Type B pancreatic cell (in vitro differentiated cells): Measurements from ENCODE around the gene EGFLAM. TPM values are rescaled to one million over a fixed set of nuclear protein-coding genes. Genes with fewer than 3 reads are reported as not detected.

Source experiments
- DNase-seq: peaks from one replicate; pipeline ENCODE4 v3.0.0; 2021; ENCODE audit warnings: mixed read lengths; ENCODE audit not compliant: unreplicated experiment; ENCODE audit errors: extremely low spot score
- H3K27ac Mint-ChIP-seq: 2 replicates; pipeline ENCODE4 v1.8.0; 2021; ENCODE audit warnings: mild to moderate bottlenecking, mixed read lengths
- H3K27me3 Mint-ChIP-seq: 2 replicates; pipeline ENCODE4 v1.8.0; 2021; ENCODE audit warnings: mixed read lengths
- H3K36me3 Mint-ChIP-seq: 2 replicates; pipeline ENCODE4 v1.8.0; 2021; ENCODE audit warnings: mixed read lengths
- H3K4me1 Mint-ChIP-seq: one replicate; pipeline ENCODE4 v1.8.0; 2021; ENCODE audit warnings: mixed read lengths; ENCODE audit not compliant: unreplicated experiment
- H3K4me3 Mint-ChIP-seq: 2 replicates; pipeline ENCODE4 v1.8.0; 2021; ENCODE audit warnings: mild to moderate bottlenecking, mixed read lengths
- H3K9me3 Mint-ChIP-seq: 2 replicates; pipeline ENCODE4 v1.8.0; 2021; ENCODE audit warnings: mixed read lengths
- total RNA-seq: library from RNA; stranded (reverse); gene quantifications from 2 replicates; pipeline ENCODE4 v1.2.1, GENCODE V29; 2021; ENCODE audit warnings: low replicate concordance
- TF ChIP-seq, protein P1 (sequence below): fragments of 200-600 bp; sonication (generic); conservative IDR thresholded peaks from 2 replicates; pipeline ENCODE4 v1.5.0; 2021; ENCODE audit warnings: antibody characterized with exemption, mild to moderate bottlenecking

EGFLAM gene
- total RNA-seq, 1 donor from 2014 or later = 4.8 TPM

DNA sequence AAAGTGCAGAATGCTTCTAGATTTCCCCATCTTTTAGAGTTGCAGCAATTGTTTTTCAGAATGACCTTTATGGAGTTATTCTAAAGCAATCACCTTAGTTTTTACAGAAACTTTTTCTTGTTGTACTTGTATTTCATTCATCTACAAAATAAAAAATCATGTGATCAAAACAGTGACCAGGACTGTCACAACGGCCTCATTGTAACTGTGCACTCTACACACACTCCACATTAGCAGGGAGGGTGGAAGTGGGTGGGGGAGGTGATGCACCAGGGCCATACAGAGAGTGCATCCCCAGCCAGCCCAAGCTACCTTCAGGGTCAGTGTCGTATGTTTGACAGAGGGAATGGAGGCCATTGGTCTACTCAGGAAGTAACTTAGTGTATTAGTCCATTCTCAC, 26.9 kb downstream of the EGFLAM start:
- no peaks in the 10 kb centered on the region for H3K9me3 Mint-ChIP-seq
- H3K4me3 Mint-ChIP-seq = no peak overlapping the region
- no peak overlapping the region for H3K27ac Mint-ChIP-seq
- no peak for DNase-seq
- TF ChIP-seq, protein P1, sequence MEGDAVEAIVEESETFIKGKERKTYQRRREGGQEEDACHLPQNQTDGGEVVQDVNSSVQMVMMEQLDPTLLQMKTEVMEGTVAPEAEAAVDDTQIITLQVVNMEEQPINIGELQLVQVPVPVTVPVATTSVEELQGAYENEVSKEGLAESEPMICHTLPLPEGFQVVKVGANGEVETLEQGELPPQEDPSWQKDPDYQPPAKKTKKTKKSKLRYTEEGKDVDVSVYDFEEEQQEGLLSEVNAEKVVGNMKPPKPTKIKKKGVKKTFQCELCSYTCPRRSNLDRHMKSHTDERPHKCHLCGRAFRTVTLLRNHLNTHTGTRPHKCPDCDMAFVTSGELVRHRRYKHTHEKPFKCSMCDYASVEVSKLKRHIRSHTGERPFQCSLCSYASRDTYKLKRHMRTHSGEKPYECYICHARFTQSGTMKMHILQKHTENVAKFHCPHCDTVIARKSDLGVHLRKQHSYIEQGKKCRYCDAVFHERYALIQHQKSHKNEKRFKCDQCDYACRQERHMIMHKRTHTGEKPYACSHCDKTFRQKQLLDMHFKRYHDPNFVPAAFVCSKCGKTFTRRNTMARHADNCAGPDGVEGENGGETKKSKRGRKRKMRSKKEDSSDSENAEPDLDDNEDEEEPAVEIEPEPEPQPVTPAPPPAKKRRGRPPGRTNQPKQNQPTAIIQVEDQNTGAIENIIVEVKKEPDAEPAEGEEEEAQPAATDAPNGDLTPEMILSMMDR = no peak
- H3K27me3 Mint-ChIP-seq = peaks cover 4% of the 10 kb centered on the region
- H3K36me3 Mint-ChIP-seq = no peaks in the 10 kb centered on the region
- H3K4me1 Mint-ChIP-seq = no peaks in the 10 kb centered on the region

DNA sequence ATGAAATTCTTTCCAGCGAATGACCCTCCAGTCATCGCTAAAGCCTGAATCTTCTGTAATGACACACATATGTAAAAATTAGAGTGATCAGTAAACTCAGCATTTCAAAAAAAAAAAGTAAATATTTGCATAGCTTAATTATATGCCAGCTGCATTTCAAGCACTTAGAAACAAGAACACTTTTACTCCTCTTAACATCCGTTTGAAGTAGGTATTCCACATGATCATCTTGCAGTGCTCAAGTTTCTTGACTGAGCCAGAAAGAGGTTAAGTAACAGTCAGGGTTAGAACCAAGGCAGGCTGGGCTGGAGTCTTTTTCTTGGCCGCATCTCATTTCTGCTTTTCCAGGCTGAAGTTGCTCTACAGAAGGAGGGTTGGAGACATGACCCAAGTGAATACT, 27.6 kb downstream of the EGFLAM start:
- no peak overlapping the region for H3K4me3 Mint-ChIP-seq
- no peak overlapping the region for H3K27ac Mint-ChIP-seq

DNA sequence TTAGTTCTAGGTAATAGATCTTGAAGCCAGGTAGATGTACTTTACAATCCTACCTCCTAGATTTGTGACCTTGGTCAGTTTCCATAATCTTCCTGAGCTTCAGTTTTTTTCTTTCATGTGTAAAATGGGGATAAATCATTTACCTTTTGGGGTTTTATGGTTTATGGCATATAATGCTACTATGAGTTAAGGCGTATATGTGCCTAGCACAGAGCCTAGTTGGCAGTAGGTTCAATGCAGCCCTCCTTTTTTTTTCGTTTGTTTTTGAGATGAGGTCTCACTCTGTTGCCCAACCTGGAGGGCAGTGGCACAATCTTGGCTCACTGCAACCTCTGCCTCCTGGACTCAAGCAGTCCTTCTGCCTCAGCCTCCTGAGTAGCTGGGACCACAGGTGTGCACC, 28.8 kb downstream of the EGFLAM start:
- Mint-ChIP-seq H3K27me3 (peaks cover 4% of the 10 kb centered on the region), H3K9me3 (no peaks in the 10 kb centered on the region), H3K4me3 (no peak overlapping the region), H3K4me1 (peaks cover 4% of the 10 kb centered on the region), H3K27ac (no peak overlapping the region), H3K36me3 (no peaks in the 10 kb centered on the region)
- TF ChIP-seq, protein P1 = no peak
- no peak for DNase-seq

More for the DNA sequence above, 27.6 kb downstream of the EGFLAM start:
- Mint-ChIP-seq H3K27me3 (peaks cover 4% of the 10 kb centered on the region), H3K9me3 (no peaks in the 10 kb centered on the region), H3K4me1 (no peaks in the 10 kb centered on the region), H3K36me3 (no peaks in the 10 kb centered on the region)
- DNase-seq = no peak
- TF ChIP-seq, protein P1 = no peak

DNA sequence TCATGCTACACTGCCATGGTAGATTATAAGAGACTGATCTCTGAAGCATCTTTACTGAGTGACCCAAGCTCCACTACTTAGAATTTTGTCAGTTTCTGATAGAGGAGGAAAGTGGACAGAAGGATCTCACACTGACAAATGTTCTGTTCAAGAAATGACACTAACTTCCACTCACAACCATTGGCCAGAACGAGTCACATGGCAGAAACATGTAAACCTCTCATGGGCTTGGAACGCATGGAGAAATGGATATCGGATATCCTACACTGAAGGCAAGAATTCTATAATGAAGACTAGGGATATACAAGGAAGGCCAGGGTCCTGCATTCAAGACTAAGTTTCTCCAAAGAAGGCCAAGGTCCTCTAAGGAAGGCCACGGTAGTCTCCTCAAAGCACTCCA, 31.1 kb downstream of the EGFLAM start:
- no peaks in the 10 kb centered on the region for H3K9me3 Mint-ChIP-seq
- TF ChIP-seq, protein P1 = no peak

DNA sequence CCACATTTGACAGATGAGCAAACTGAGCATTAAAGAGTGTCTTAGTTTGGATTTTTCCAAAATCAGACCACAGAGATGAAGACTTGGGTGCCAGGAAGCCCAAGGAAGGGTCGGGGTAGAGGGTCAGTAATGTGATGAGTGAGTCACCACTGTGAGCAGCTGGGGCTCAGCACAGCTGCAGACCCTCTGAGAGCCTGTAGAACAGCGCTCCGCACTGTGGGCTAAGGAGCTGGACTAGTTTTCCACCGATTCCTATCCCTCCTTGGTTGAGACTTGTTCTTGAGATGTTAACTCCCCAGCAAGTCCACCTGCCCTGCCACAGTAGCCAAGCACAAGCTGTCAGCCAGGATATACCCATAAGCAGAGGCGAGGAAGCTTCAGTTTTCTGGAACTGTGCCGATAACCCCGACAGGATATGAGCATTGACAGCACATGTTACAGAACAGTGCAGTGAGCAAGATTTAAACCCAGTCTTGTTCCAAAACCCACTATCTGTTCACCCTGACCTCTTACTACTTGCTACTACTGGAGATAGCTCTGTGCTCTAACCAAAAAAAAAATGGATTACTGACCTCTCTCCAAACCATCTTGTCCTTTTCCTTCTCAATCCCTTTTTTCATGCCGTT, 31.8 kb downstream of the EGFLAM start:
- Mint-ChIP-seq H3K9me3 (no peaks in the 10 kb centered on the region), H3K4me1 (peaks cover 5% of the 10 kb centered on the region), H3K4me3 (no peak overlapping the region), H3K27me3 (peaks cover 4% of the 10 kb centered on the region), H3K36me3 (no peaks in the 10 kb centered on the region), H3K27ac (no peak overlapping the region)
- no peak for DNase-seq
- TF ChIP-seq, protein P1 = no peak

More for the DNA sequence above, 31.1 kb downstream of the EGFLAM start:
- DNase-seq = no peak
- no peak overlapping the region for H3K4me3 Mint-ChIP-seq
- no peak overlapping the region for H3K27ac Mint-ChIP-seq
- no peaks in the 10 kb centered on the region for H3K36me3 Mint-ChIP-seq
- H3K27me3 Mint-ChIP-seq = peaks cover 4% of the 10 kb centered on the region
- H3K4me1 Mint-ChIP-seq = peaks cover 5% of the 10 kb centered on the region
